ACHN (cell line): Measurements from ENCODE around the gene NSUN7.
A peak's percentile ranks its signal among the peaks of the same experiment; 100 is the strongest.

Experiments used
- DNase-seq: peaks from one replicate; pipeline ENCODE4 v3.0.0-alpha.2; 2015
- in situ Hi-C: cut with HindIII; loops from 2 replicates; pipeline ENCODE4 v1.10.0; 2017; ENCODE audit warnings: low sequenced_read_pairs, low pct_ligation_motif_present, low pct_unique_long_range_greater_than_20kb

The NSUN7 gene

DNA sequence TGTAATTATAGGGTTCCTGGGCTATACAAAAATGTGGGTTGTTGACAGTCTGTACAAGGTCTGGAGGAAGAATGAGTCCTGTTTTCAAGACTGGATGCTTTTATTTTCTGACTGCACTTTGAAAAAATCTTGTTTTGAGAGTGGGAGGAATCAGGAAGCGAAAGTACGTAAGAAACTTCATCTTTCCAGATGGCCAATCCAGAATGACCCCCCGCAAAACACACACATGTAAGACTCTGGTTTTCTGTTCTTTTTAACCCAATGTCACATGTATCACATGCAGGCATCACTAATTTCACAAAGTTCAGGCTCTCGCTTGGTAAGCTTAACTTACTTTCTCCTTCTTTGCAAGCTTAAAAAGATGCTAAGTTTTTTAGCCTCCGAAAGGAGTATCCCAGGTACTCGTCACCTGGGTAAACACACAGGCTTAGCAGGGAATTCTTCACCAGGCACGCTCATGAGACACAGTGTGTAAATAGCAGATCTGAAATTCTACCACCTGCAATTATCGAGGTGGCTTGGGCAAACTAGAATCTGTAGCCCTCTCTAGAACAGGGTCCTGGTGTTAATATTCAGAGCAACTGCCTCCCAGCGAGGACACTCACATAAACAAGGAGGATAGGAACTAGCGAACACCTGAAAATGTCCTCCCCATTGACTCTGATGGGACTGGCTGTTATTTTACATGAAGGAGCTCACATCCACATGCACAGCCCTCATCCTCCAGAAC lies 90.7 kb downstream of the NSUN7 start:
- DNase-seq, result no peak
- in situ Hi-C loops, result no loop called here

- in situ Hi-C loops, result no loop called here
- DNase-seq, result peak; percentile 85
Observed at GRCh38 chr4:40840985-40841571, 91.3 kb downstream of the NSUN7 start.

DNA sequence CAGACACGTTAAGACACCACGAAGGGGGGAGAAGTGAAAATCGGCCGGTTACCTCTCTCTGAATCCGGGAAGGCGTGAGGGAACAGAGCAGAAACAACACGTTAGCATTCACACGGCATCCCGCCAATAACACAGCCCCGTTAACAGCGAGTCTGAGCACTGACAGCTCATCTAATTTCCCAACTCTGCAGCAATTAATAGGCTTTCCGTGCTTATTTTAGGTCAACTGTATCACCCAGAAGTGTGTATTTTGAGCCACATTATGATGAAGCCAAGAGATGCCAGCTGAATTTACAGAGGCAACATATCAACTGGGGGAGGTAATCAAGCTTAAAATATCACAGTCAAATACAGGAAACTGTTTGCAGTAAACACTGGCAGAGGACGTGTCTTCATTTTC lies 92.6 kb downstream of the NSUN7 start:
- in situ Hi-C loops, result no loop called here
- DNase-seq, result no peak

DNA sequence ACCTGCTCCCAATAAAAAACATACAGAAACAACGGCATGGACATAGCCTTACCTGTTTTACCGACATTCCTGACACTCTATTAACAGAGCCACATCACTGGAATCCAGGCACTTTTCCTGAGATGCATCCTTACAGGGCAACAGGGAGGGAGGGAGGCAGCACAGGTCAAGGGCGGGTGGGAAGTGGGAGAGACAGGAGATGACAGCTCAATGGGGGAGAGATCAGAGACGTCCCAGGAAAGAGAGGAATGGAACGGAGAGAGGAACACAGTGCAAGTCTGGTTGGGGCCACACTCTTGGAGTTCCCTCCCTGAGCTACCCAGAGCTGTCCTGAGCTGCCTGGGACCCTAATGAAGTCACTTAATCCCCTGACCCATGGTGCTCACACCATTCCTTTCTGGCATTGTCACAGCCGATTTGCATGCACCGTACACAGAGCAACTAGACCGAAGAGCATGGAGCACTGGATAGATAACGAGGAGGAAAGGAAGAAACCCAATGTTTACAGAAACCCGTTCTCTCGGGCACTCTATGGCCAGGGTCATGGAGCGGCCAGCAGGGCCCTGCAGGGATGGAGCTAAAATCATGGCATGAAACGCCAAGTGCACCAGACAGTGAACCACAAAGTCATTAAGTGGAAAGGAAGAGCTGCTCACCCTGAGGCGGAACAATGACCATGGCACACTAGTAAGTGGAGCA lies 93.1 kb downstream of the NSUN7 start:
- in situ Hi-C loops, result no loop called here
- no peak for DNase-seq

DNA sequence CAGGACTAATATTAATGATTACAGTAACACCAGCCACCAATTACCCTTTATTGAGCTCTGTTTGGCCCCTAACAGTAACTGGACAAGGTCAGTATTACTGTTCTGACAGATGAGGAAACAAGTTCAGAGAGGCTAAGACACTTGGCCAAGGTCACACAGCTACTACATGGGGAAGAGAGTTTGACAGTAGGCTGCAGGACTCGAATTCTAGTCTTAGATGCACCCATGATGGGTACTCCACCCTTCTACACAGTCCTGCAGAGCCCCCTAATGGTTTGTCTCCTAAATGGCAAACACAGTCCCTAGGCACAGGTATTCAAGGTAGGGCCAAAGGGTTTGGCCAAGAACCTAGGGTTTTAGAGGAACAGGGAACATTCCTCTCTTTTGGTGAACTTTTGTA lies 93.9 kb downstream of the NSUN7 start:
- in situ Hi-C loops, result no loop called here
- DNase-seq, result peak; percentile 17

DNA sequence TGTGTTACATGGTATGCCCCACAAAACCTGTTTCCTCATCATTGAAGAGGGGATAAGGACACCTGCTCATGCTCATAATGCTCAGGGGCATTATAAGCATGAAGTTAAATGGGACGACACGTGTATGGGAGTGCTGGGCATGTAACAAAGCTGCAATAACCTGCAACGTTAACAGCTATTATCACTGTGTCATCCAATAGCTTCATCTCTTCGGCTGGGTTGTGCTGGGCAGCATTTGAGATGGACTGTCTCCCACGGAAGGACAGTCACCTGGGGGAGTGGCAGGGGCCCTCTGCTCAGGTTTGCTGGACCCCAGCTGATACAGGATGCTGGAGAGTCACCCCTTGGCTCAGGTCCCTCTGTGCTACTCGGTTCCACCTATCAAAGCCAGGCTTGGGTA lies 94.5 kb downstream of the NSUN7 start:
- in situ Hi-C loops, result no loop called here
- no peak for DNase-seq

DNA sequence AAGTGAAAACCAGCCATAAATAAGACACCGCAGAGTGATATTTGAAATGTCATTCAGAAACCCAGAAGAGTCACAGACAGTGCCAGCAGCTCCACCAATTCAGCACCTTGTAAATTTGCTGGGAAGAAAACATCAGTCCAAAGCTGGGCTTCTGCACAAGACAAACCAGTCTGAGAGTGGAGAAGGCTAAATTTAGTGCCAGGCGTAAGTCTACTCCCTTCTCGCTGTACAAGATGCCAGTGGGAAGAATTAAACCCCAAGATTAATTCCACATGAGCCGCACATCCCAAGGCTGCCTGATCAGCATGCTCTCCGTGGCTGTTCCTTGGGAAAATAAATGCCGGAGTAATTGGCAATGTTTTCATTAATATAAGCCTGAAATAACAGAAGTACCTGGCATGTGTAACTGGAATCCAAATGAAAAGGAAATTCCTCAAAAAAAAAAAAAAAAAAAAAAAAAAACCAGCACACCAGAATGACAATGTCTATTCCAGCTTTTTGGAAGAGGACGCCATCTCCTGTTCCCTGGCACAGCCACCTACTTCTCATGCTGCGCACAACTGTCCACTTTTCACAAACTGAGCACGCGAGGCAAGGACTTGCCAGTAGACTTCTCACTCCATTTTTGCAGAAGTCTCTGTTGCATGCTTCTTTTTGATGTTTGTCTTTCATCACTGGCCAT lies 95.5 kb downstream of the NSUN7 start:
- in situ Hi-C loops, result no loop called here
- DNase-seq, result no peak

GRCh38 chr4:40846532-40846931 lies 96.8 kb downstream of the NSUN7 start:
- no peak for DNase-seq
- in situ Hi-C loops, result no loop called here

GRCh38 chr4:40848251-40848650 lies 98.5 kb downstream of the NSUN7 start:
- no peak for DNase-seq
- in situ Hi-C loops, result no loop called here

DNA sequence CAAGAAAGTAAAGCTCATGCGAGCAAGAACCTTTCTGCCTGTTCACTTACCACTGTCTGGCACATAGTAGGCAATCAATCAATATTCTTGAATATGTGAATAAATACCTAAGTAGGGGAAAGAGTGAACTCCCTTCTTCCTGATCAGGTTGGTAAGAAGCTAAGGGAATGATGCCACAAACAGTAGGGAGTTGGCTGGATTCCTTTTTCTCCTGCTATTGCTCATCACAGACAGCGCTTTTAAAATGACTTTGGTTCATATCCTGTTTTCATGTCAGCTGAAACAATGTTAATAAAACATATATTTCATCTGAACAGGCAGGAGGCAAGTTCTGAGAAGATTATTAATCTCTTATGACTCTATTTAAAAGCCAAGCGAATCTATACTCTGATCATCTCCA lies 99.2 kb downstream of the NSUN7 start:
- DNase-seq, result no peak
- in situ Hi-C loops, result no loop called here

DNA sequence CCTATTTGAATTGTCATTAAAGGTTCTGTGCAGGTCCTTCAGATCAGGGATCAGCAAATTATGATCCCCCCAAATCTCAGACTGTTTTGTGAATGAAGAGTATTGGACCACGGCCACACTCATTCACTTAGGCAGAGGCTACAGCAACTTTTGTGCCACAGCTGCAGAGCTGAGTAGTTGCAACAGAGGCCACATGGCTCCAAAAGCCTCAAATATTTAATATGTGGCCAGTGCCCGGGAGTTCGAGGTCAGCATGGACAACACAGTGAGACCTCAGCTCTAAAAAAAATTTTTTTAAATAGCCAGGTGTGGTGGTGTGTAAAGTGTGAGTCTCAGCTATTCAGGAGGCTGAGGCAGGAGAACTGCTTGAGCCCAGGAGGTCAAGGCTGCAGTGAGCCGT lies 100.7 kb downstream of the NSUN7 start:
- in situ Hi-C loops, result no loop called here
- no peak for DNase-seq

- in situ Hi-C loops, result no loop called here
- DNase-seq, result no peak
Observed at GRCh38 chr4:40856277-40856839, 106.6 kb downstream of the NSUN7 start.

DNA sequence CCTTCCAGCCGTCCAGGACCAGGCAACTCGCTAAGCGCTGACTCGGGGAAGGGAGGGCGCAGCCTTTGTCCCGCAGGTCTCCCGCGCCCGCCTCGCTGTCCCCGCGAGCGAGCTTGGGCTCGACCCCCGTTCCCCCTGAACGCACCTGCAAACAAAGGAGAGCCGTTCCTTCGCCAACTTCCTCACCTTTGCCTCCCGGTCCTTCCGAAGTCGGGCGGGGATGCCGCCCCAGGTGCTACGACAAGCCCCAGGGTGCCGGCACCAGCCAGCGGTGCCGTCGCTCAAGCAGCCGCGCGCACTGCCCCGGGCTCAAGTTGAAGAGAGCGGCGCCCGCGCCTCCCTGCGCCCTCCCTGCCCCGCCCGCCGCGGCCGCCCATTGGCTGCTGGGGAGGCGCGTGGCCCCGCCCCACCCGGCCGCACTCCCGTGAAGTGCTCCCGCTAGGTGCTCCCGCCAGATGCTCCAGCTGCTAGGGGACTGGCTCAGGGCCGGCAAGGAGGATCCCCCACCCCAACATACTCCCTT lies 107.1 kb downstream of the NSUN7 start:
- in situ Hi-C loops, result no loop called here
- peak; percentile 64 for DNase-seq

DNA sequence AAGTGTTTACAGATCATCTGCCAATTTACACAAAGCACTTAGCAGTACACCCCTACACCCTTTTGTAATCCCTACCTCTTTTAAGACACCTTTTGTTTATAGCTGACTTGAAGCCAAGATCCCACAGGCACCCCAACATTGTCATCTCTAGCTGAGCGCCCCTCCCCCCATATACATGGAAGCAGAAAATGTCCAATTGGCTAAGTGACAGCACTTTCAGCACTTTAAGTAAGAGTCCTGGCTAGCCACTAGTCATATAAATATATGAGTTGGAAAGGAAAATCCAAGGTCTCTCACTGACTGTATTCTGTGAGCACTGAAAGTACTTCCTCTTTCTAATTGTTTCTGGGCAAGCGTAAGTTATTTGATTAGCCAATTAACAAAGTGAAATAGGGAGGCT lies 108.2 kb downstream of the NSUN7 start:
- DNase-seq, result no peak
- in situ Hi-C loops, result no loop called here

- no peak for DNase-seq
- in situ Hi-C loops, result no loop called here
Observed at GRCh38 chr4:40858962-40859361, 109.2 kb downstream of the NSUN7 start.
